ENCODE measurements around the gene ILDR2.

ILDR2 gene

GRCh38 chr1:166978821-166979220 lies 3.5 kb upstream of the ILDR2 start:
- Histone ChIP-seq H3K27me3 (ENCODE audit: insufficient read depth, low read length) (peaks cover 29% of the 10 kb centered on the region), H3K36me3 (ENCODE audit: control insufficient read depth in 1 of 2, insufficient read depth in 2 of 2, low read length in 2 of 2) (no peaks in the 10 kb centered on the region), H2BK120ac (ENCODE audit: insufficient read depth, low read length, poor library complexity) (no peak overlapping the region), H3K4me2 (ENCODE audit: low read length) (no peak overlapping the region), H3K4me1 (ENCODE audit: control insufficient read depth in 1 of 2, insufficient read depth in 2 of 2, low read length in 2 of 2) (no peaks in the 10 kb centered on the region), H2BK5ac (ENCODE audit: low read depth, low read length, poor library complexity) (no peak overlapping the region), H3K79me2 (ENCODE audit: control insufficient read depth, insufficient read depth, low read length, poor library complexity) (peaks cover 3% of the 10 kb centered on the region), H3K14ac (ENCODE audit: low read length) (no peak overlapping the region), H2AFZ (ENCODE audit: insufficient read depth, low read length, poor library complexity) (no peak overlapping the region), H4K8ac (ENCODE audit: low read depth, low read length) (no peak overlapping the region), H3K18ac (ENCODE audit: low read length) (no peak overlapping the region), H3K27ac (ENCODE audit: low read depth, low read length) (no peak overlapping the region), H3K4ac (ENCODE audit: low read depth, low read length) (no peak overlapping the region), H3K9me3 (ENCODE audit: insufficient read depth, low read depth, low read length) (no peaks in the 10 kb centered on the region), H3K4me3 (ENCODE audit: low read depth, low read length) (no peak overlapping the region), H2BK12ac (ENCODE audit: low read length) (no peak overlapping the region), H2AK5ac (ENCODE audit: low read length) (no peak overlapping the region), H3K79me1 (ENCODE audit: low read length) (peaks cover 3% of the 10 kb centered on the region), H4K12ac (ENCODE audit: low read depth, low read length) (no peak overlapping the region), H3K9ac (ENCODE audit: low read length) (no peak overlapping the region), H3K23ac (ENCODE audit: low read length) (no peak overlapping the region), H4K91ac (ENCODE audit: low read depth, low read length) (no peak overlapping the region)
- no peak for DNase-seq
- no CpG with 5 or more reads among the region's 1 CpG for WGBS (ENCODE audit: extremely low coverage, insufficient coverage, insufficient read length)

- H3K4ac ChIP-seq (ENCODE audit: low read depth, low read length): no peak overlapping the region
- H2BK120ac ChIP-seq (ENCODE audit: insufficient read depth, low read length, poor library complexity): no peak overlapping the region
- H3K27me3 ChIP-seq (ENCODE audit: insufficient read depth, low read length): peaks cover 36% of the 10 kb centered on the region
- peaks cover 3% of the 10 kb centered on the region for H3K79me2 ChIP-seq (ENCODE audit: control insufficient read depth, insufficient read depth, low read length, poor library complexity)
- no peak overlapping the region for H2AFZ ChIP-seq (ENCODE audit: insufficient read depth, low read length, poor library complexity)
- no CpG with 5 or more reads among the region's 2 CpGs for WGBS (ENCODE audit: extremely low coverage, insufficient coverage, insufficient read length)
- H3K79me1 ChIP-seq (ENCODE audit: low read length): peaks cover 3% of the 10 kb centered on the region
- no peak overlapping the region for H2BK12ac ChIP-seq (ENCODE audit: low read length)
- no peak overlapping the region for H3K4me3 ChIP-seq (ENCODE audit: low read depth, low read length)
- no peak overlapping the region for H2AK5ac ChIP-seq (ENCODE audit: low read length)
- no peak overlapping the region for H2BK5ac ChIP-seq (ENCODE audit: low read depth, low read length, poor library complexity)
- no peak overlapping the region for H3K18ac ChIP-seq (ENCODE audit: low read length)
- no peak for DNase-seq
- no peak overlapping the region for H3K27ac ChIP-seq (ENCODE audit: low read depth, low read length)
- no peak overlapping the region for H4K91ac ChIP-seq (ENCODE audit: low read depth, low read length)
- no peak overlapping the region for H4K8ac ChIP-seq (ENCODE audit: low read depth, low read length)
- H4K12ac ChIP-seq (ENCODE audit: low read depth, low read length): no peak overlapping the region
- H3K4me1 ChIP-seq (ENCODE audit: control insufficient read depth in 1 of 2, insufficient read depth in 2 of 2, low read length in 2 of 2): no peaks in the 10 kb centered on the region
- no peak overlapping the region for H3K14ac ChIP-seq (ENCODE audit: low read length)
- no peak overlapping the region for H3K4me2 ChIP-seq (ENCODE audit: low read length)
- H3K9me3 ChIP-seq (ENCODE audit: insufficient read depth, low read depth, low read length): no peaks in the 10 kb centered on the region
- H3K9ac ChIP-seq (ENCODE audit: low read length): no peak overlapping the region
- H3K36me3 ChIP-seq (ENCODE audit: control insufficient read depth in 1 of 2, insufficient read depth in 2 of 2, low read length in 2 of 2): no peaks in the 10 kb centered on the region
- no peak overlapping the region for H3K23ac ChIP-seq (ENCODE audit: low read length)
Observed at GRCh38 chr1:166977951-166978350, 2.6 kb upstream of the ILDR2 start.

- H3K4me1 ChIP-seq (ENCODE audit: control insufficient read depth in 1 of 2, insufficient read depth in 2 of 2, low read length in 2 of 2): no peaks in the 10 kb centered on the region
- no peak overlapping the region for H3K9ac ChIP-seq (ENCODE audit: low read length)
- no peaks in the 10 kb centered on the region for H3K9me3 ChIP-seq (ENCODE audit: insufficient read depth, low read depth, low read length)
- H3K79me2 ChIP-seq (ENCODE audit: control insufficient read depth, insufficient read depth, low read length, poor library complexity): peaks cover 3% of the 10 kb centered on the region
- no peak overlapping the region for H4K12ac ChIP-seq (ENCODE audit: low read depth, low read length)
- no peak overlapping the region for H4K91ac ChIP-seq (ENCODE audit: low read depth, low read length)
- no peak overlapping the region for H4K8ac ChIP-seq (ENCODE audit: low read depth, low read length)
- DNase-seq: no peak
- H3K36me3 ChIP-seq (ENCODE audit: control insufficient read depth in 1 of 2, insufficient read depth in 2 of 2, low read length in 2 of 2): no peaks in the 10 kb centered on the region
- no peak overlapping the region for H3K18ac ChIP-seq (ENCODE audit: low read length)
- no CpG with 5 or more reads among the region's 17 CpGs for WGBS (ENCODE audit: extremely low coverage, insufficient coverage, insufficient read length)
- H3K4me2 ChIP-seq (ENCODE audit: low read length): peak overlapping the region; percentile 98
- no peak overlapping the region for H3K4ac ChIP-seq (ENCODE audit: low read depth, low read length)
- peaks cover 3% of the 10 kb centered on the region for H3K79me1 ChIP-seq (ENCODE audit: low read length)
- H2BK12ac ChIP-seq (ENCODE audit: low read length): no peak overlapping the region
- H2BK120ac ChIP-seq (ENCODE audit: insufficient read depth, low read length, poor library complexity): no peak overlapping the region
- H2AK5ac ChIP-seq (ENCODE audit: low read length): no peak overlapping the region
- H3K4me3 ChIP-seq (ENCODE audit: low read depth, low read length): no peak overlapping the region
- H3K23ac ChIP-seq (ENCODE audit: low read length): no peak overlapping the region
- peaks cover 40% of the 10 kb centered on the region for H3K27me3 ChIP-seq (ENCODE audit: insufficient read depth, low read length)
- no peak overlapping the region for H3K27ac ChIP-seq (ENCODE audit: low read depth, low read length)
- no peak overlapping the region for H3K14ac ChIP-seq (ENCODE audit: low read length)
- peak overlapping the region; percentile 35 for H2AFZ ChIP-seq (ENCODE audit: insufficient read depth, low read length, poor library complexity)
- no peak overlapping the region for H2BK5ac ChIP-seq (ENCODE audit: low read depth, low read length, poor library complexity)
Observed at GRCh38 chr1:166974647-166975345, 544 bp downstream of the ILDR2 start.

- no peaks in the 10 kb centered on the region for H3K4me1 ChIP-seq (ENCODE audit: control insufficient read depth in 1 of 2, insufficient read depth in 2 of 2, low read length in 2 of 2)
- H3K4me2 ChIP-seq (ENCODE audit: low read length): no peak overlapping the region
- WGBS (ENCODE audit: extremely low coverage, insufficient coverage, insufficient read length): no CpG with 5 or more reads among the region's 2 CpGs
- H3K14ac ChIP-seq (ENCODE audit: low read length): no peak overlapping the region
- H2AFZ ChIP-seq (ENCODE audit: insufficient read depth, low read length, poor library complexity): no peak overlapping the region
- no peak overlapping the region for H4K91ac ChIP-seq (ENCODE audit: low read depth, low read length)
- no peak overlapping the region for H3K23ac ChIP-seq (ENCODE audit: low read length)
- no peak overlapping the region for H4K8ac ChIP-seq (ENCODE audit: low read depth, low read length)
- H3K4me3 ChIP-seq (ENCODE audit: low read depth, low read length): no peak overlapping the region
- peaks cover 3% of the 10 kb centered on the region for H3K79me2 ChIP-seq (ENCODE audit: control insufficient read depth, insufficient read depth, low read length, poor library complexity)
- no peak overlapping the region for H3K9ac ChIP-seq (ENCODE audit: low read length)
- no peak overlapping the region for H3K4ac ChIP-seq (ENCODE audit: low read depth, low read length)
- H3K18ac ChIP-seq (ENCODE audit: low read length): no peak overlapping the region
- no peak overlapping the region for H4K12ac ChIP-seq (ENCODE audit: low read depth, low read length)
- peaks cover 3% of the 10 kb centered on the region for H3K79me1 ChIP-seq (ENCODE audit: low read length)
- no peak for DNase-seq
- no peak overlapping the region for H2BK120ac ChIP-seq (ENCODE audit: insufficient read depth, low read length, poor library complexity)
- H3K27ac ChIP-seq (ENCODE audit: low read depth, low read length): no peak overlapping the region
- peaks cover 40% of the 10 kb centered on the region for H3K27me3 ChIP-seq (ENCODE audit: insufficient read depth, low read length)
- H3K36me3 ChIP-seq (ENCODE audit: control insufficient read depth in 1 of 2, insufficient read depth in 2 of 2, low read length in 2 of 2): no peaks in the 10 kb centered on the region
- H2AK5ac ChIP-seq (ENCODE audit: low read length): no peak overlapping the region
- no peak overlapping the region for H2BK12ac ChIP-seq (ENCODE audit: low read length)
- no peaks in the 10 kb centered on the region for H3K9me3 ChIP-seq (ENCODE audit: insufficient read depth, low read depth, low read length)
- no peak overlapping the region for H2BK5ac ChIP-seq (ENCODE audit: low read depth, low read length, poor library complexity)
Observed at GRCh38 chr1:166972826-166973225, 2.5 kb downstream of the ILDR2 start.
